B cell (primary cell): ENCODE data around the gene RIPK3.
"Not testable (repeated sequence)": the region's sequence is repeated elsewhere in the genome, so short reads cannot be mapped to it uniquely, and the experiment has no call there.

Experiments
- CTCF ChIP-seq: fragments of 200-600 bp; IDR thresholded peaks from one replicate; pipeline ENCODE4 v1.8.0; 2022; ENCODE audit warnings: antibody characterized with exemption, mild to moderate bottlenecking
- EZH2 ChIP-seq: IDR thresholded peaks from 2 replicates; pipeline ENCODE4 v1.6.1; 2012; ENCODE audit warnings: borderline replicate concordance, low read depth, mild to moderate bottlenecking, moderate library complexity, low read length; ENCODE audit not compliant: insufficient read depth, poor library complexity, severe bottlenecking

- not testable (repeated sequence) for TF ChIP-seq CTCF, EZH2
These were observed 31.8 kb upstream of the RIPK3 start for GRCh38 chr14:24371605-24372004.
